NB4 (cell line): ENCODE data around the gene GRID1.

Experiments
- DNase-seq: peaks from one replicate; pipeline ENCODE4 v3.0.0; 2010; ENCODE audit warnings: low read depth
- H3K4me3 ChIP-seq: one replicate; pipeline ENCODE4 v1.5.1; 2011; ENCODE audit warnings: mild to moderate bottlenecking, low read depth, low read length, moderate library complexity
- CTCF ChIP-seq: IDR thresholded peaks from one replicate; pipeline ENCODE4 v1.5.1; 2012; ENCODE audit warnings: low read depth, low read length
- MAX ChIP-seq: IDR thresholded peaks from 2 replicates; pipeline ENCODE4 v1.6.1; 2011; ENCODE audit warnings: low read depth, low read length
- MYC ChIP-seq: IDR thresholded peaks from 2 replicates; pipeline ENCODE4 v1.6.1; 2011; ENCODE audit warnings: low read depth, low read length
- POLR2A ChIP-seq: IDR thresholded peaks from 2 replicates; pipeline ENCODE4 v1.6.1; 2011; ENCODE audit warnings: mild to moderate bottlenecking; ENCODE audit not compliant: insufficient read length; ENCODE audit errors: extremely low read depth

GRID1 gene

GRCh38 chr10:85615556-85615955, 751.0 kb downstream of the GRID1 start:
- TF ChIP-seq CTCF (no peak), POLR2A (no peak)
- H3K4me3 ChIP-seq, result no peak overlapping the region
- DNase-seq, result no peak

DNA sequence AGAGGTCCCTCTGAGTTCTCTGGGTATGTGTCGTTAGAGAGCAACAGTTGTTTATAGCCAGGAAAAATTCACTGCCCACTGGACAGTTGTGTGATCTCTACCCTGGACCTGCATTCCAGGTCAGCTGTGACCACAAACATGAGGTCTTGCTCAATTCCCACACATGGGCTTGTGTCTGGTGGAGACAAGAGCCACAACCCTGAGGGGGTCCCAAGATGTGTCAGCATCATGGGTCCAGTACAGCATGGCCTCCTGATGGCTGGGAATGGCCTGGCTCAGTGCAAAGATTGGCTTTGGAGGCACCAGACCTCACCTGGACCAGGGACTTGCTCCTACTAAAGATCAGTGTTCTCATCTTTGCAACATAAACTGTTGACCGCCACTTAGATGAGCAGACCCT, 751.6 kb downstream of the GRID1 start:
- TF ChIP-seq MYC, result no peak
- TF ChIP-seq CTCF, result no peak
- no peak for TF ChIP-seq POLR2A
- no peak for TF ChIP-seq MAX
- DNase-seq, result no peak
- H3K4me3 ChIP-seq, result no peak overlapping the region

DNA sequence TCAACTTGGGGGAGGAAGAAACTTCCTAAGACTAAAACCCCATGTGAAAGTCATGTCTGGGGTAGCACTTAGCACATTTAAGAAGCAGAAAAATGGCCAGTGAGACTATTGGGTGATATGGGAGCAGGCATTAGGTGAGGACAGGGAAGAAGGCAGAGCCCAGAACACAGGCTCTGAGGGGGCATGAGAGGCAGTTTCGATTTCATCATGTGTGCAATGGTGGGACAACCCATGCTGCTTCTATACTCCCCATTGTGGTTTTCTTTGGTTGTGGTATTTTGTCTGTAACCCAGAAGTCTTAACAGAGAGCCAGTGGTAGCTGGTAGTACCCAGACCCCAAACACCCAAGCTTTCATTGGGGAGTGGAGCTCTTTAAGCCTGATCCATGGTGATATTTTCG, 752.0 kb downstream of the GRID1 start:
- H3K4me3 ChIP-seq, result no peak overlapping the region
- TF ChIP-seq POLR2A (no peak), MAX (no peak), CTCF (no peak)
- peak; percentile 44 for DNase-seq

DNA sequence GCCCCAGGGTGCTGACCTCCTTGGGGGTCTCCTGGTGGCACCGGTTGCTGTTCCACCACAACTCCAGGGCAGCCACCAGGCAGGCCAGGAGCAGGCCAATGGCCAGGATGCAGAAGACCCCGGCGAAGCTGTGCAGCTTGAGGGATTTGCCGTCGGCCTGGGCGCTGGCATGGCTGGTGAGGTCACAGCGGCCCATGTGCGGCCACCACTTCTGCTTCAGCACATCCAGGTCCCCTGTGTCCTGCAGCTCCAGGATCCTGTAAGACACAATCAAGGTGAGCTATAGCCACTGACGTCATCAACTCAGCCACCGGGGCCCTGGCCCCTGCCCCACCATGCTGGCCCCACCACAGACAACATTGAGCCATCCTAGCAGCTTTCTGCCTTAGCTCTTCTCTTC, 753.2 kb downstream of the GRID1 start:
- H3K4me3 ChIP-seq, result no peak overlapping the region
- no peak for TF ChIP-seq MYC
- no peak for TF ChIP-seq MAX
- no peak for TF ChIP-seq POLR2A
- no peak for TF ChIP-seq CTCF
- no peak for DNase-seq

- no peak overlapping the region for H3K4me3 ChIP-seq
- peak; percentile 28 for TF ChIP-seq CTCF
- TF ChIP-seq MYC, result no peak
- no peak for TF ChIP-seq POLR2A
- no peak for TF ChIP-seq MAX
- DNase-seq, result no peak
Observed at GRCh38 chr10:85612833-85613232, 753.8 kb downstream of the GRID1 start.

GRCh38 chr10:85612378-85612775, 754.2 kb downstream of the GRID1 start:
- DNase-seq, result peak; percentile 63
- TF ChIP-seq POLR2A, result no peak
- TF ChIP-seq MYC, result no peak
- no peak for TF ChIP-seq CTCF
- 0 out of 2 replicates have a peak, but pooled peaks have one; percentile 7 for TF ChIP-seq MAX

More at GRCh38 chr10:85612378-85612775, 754.2 kb downstream of the GRID1 start:
- H3K4me3 ChIP-seq, result no peak overlapping the region
